Stomach (tissue), 4 donors: ENCODE results near the gene TBX21.

Experiments used
- CTCF ChIP-seq, 7 experiments: fragments of 450-650 bp in 4 of 7; fragments of 200-600 bp in 3 of 7; sonication (generic) in 3 of 7; IDR thresholded peaks; one replicate each; pipeline ENCODE4 v1.5.1; 2016 to 2019; ENCODE audit warnings: antibody characterized with exemption in 7 of 7, control low read depth in 2 of 7, mild to moderate bottlenecking in 1 of 7
- EP300 ChIP-seq: sonication (generic); formaldehyde crosslinking; IDR thresholded peaks from one replicate; pipeline ENCODE4 v1.6.1; 2017; ENCODE audit warnings: antibody characterized with exemption
- POLR2A ChIP-seq, 4 donors: fragments of 450-650 bp; IDR thresholded peaks; one replicate each; pipeline ENCODE4 v1.6.1; 2016; ENCODE audit warnings: antibody characterized with exemption in 4 of 4, control low read depth in 2 of 4, mild to moderate bottlenecking in 1 of 4, moderate library complexity in 1 of 4
- POLR2AphosphoS5 ChIP-seq, 3 donors: sonication (generic); formaldehyde crosslinking; IDR thresholded peaks; one replicate each; pipeline ENCODE4 v1.6.1; 2016; ENCODE audit warnings: antibody characterized with exemption in 3 of 3

GRCh38 chr17:47738178-47738577 is 5.1 kb downstream of the TBX21 start:
- TF ChIP-seq CTCF (IDR thresholded peaks at IDR 0.05) (no peak), POLR2AphosphoS5 (IDR thresholded peaks at IDR 0.05) (no peak), POLR2A (IDR thresholded peaks at IDR 0.05) (no peak), EP300 (no peak)
